ENCODE data around the gene TEX47.
A peak's percentile ranks its signal among the peaks of the same experiment; 100 is the strongest.

TEX47 gene

GRCh38 chr7:88789480-88790064 is 6.0 kb downstream of the TEX47 start:
- TF ChIP-seq ZFP30 (CRISPR knock-in tag; IDR thresholded peaks at IDR 0.05): no peak
- no peak for TF ChIP-seq ZNF565 (CRISPR knock-in tag; conservative IDR thresholded peaks at IDR 0.05; ENCODE audit: low read depth)
- no peak for TF ChIP-seq POU6F1 (CRISPR knock-in tag; IDR thresholded peaks at IDR 0.05; ENCODE audit: borderline replicate concordance, low read depth)
- TF ChIP-seq ZNF70 (CRISPR knock-in tag; IDR thresholded peaks at IDR 0.05): no peak
- TF ChIP-seq, protein P1, sequence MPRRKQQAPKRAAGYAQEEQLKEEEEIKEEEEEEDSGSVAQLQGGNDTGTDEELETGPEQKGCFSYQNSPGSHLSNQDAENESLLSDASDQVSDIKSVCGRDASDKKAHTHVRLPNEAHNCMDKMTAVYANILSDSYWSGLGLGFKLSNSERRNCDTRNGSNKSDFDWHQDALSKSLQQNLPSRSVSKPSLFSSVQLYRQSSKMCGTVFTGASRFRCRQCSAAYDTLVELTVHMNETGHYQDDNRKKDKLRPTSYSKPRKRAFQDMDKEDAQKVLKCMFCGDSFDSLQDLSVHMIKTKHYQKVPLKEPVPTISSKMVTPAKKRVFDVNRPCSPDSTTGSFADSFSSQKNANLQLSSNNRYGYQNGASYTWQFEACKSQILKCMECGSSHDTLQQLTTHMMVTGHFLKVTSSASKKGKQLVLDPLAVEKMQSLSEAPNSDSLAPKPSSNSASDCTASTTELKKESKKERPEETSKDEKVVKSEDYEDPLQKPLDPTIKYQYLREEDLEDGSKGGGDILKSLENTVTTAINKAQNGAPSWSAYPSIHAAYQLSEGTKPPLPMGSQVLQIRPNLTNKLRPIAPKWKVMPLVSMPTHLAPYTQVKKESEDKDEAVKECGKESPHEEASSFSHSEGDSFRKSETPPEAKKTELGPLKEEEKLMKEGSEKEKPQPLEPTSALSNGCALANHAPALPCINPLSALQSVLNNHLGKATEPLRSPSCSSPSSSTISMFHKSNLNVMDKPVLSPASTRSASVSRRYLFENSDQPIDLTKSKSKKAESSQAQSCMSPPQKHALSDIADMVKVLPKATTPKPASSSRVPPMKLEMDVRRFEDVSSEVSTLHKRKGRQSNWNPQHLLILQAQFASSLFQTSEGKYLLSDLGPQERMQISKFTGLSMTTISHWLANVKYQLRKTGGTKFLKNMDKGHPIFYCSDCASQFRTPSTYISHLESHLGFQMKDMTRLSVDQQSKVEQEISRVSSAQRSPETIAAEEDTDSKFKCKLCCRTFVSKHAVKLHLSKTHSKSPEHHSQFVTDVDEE (CRISPR knock-in tag; IDR thresholded peaks at IDR 0.05): no peak
- TF ChIP-seq ISL1 (CRISPR knock-in tag; IDR thresholded peaks at IDR 0.05): peak; percentile 73
- no peak for TF ChIP-seq CSRNP3 (CRISPR knock-in tag; IDR thresholded peaks at IDR 0.05)
- no peak for TF ChIP-seq PPARA (CRISPR knock-in tag; IDR thresholded peaks at IDR 0.05; ENCODE audit: borderline replicate concordance)
- no peak for TF ChIP-seq BACH2 (CRISPR knock-in tag; IDR thresholded peaks at IDR 0.05; ENCODE audit: borderline replicate concordance)
- no peak for TF ChIP-seq ZNF8 (CRISPR knock-in tag; IDR thresholded peaks at IDR 0.05)
- TF ChIP-seq TCF4 (CRISPR knock-in tag; IDR thresholded peaks at IDR 0.05; ENCODE audit: borderline replicate concordance): peak; percentile 65; the same call in 1 of the 2 replicates
- no peak for TF ChIP-seq TOX (CRISPR knock-in tag; IDR thresholded peaks at IDR 0.05; ENCODE audit: borderline replicate concordance)
- TF ChIP-seq ZFP3 (CRISPR knock-in tag; IDR thresholded peaks at IDR 0.05): no peak
- TF ChIP-seq ZC3H10 (CRISPR knock-in tag; IDR thresholded peaks at IDR 0.05): no peak
- no peak for TF ChIP-seq OSR1 (CRISPR knock-in tag; IDR thresholded peaks at IDR 0.05)
- TF ChIP-seq SNAI2 (CRISPR knock-in tag; IDR thresholded peaks at IDR 0.05): no peak
- TF ChIP-seq PATZ1 (CRISPR knock-in tag; IDR thresholded peaks at IDR 0.05; ENCODE audit: borderline replicate concordance): peak; percentile 60; the same call in 1 of the 2 replicates
- peak; percentile 82 for ATAC-seq

- no peak for ATAC-seq
- TF ChIP-seq ZNF565 (CRISPR knock-in tag; conservative IDR thresholded peaks at IDR 0.05; ENCODE audit: low read depth) (no peak), PPARA (CRISPR knock-in tag; IDR thresholded peaks at IDR 0.05; ENCODE audit: borderline replicate concordance) (no peak)
These were observed 7.8 kb downstream of the TEX47 start for GRCh38 chr7:88787777-88788176.

GRCh38 chr7:88775838-88776237 is 19.7 kb downstream of the TEX47 start:
- no peak for ATAC-seq
- TF ChIP-seq TOX (CRISPR knock-in tag; IDR thresholded peaks at IDR 0.05; ENCODE audit: borderline replicate concordance) (no peak), ZFP30 (CRISPR knock-in tag; IDR thresholded peaks at IDR 0.05) (no peak), TCF4 (CRISPR knock-in tag; IDR thresholded peaks at IDR 0.05; ENCODE audit: borderline replicate concordance) (no peak)

DNA sequence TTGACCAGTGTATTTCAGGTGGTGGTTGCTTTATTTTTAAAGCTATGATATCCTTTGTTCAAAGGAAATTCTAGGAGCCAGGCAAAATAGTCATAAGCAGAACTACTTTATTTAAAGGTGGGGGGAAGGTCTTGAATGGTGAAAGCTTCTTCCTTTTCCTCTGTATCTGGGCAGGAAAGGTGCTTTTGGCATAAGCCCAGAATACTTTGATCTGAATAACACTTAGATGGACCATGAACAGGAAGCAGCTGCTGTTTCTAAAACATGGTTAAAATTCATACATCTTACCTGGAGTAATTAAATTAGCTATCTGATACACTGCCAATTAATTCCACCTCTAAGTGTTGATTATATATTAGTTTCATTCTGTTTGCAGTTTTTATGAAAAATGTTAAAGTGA is 22.8 kb downstream of the TEX47 start:
- no peak for ATAC-seq
- no peak for TF ChIP-seq ZNF565 (CRISPR knock-in tag; conservative IDR thresholded peaks at IDR 0.05; ENCODE audit: low read depth)
- no peak for TF ChIP-seq ESRRG (CRISPR knock-in tag; IDR thresholded peaks at IDR 0.05)
- no peak for TF ChIP-seq OSR1 (CRISPR knock-in tag; IDR thresholded peaks at IDR 0.05)
- TF ChIP-seq RARB (CRISPR knock-in tag; IDR thresholded peaks at IDR 0.05): no peak
- no peak for TF ChIP-seq PPARA (CRISPR knock-in tag; IDR thresholded peaks at IDR 0.05; ENCODE audit: borderline replicate concordance)
- TF ChIP-seq CSRNP3 (CRISPR knock-in tag; IDR thresholded peaks at IDR 0.05): no peak
- TF ChIP-seq TOX (CRISPR knock-in tag; IDR thresholded peaks at IDR 0.05; ENCODE audit: borderline replicate concordance): no peak
- no peak for TF ChIP-seq ARNTL (CRISPR knock-in tag; IDR thresholded peaks at IDR 0.05; ENCODE audit: borderline replicate concordance, low read depth)
- TF ChIP-seq CREB5 (CRISPR knock-in tag; IDR thresholded peaks at IDR 0.05; ENCODE audit: low read depth): no peak
- TF ChIP-seq PATZ1 (CRISPR knock-in tag; IDR thresholded peaks at IDR 0.05; ENCODE audit: borderline replicate concordance): no peak

All from SK-N-SH treated with all-trans-retinoic acid at 6 μM for 48 hours (cell line).